Cortex of kidney (tissue), 1 donor: ENCODE results near the gene ZSWIM7.
"Not testable (repeated sequence)": the region's sequence is repeated elsewhere in the genome, so short reads cannot be mapped to it uniquely, and the experiment has no call there.

Experiments used
- DNase-seq: peaks from one replicate; lab custom pipeline; 2025; lab: John Stamatoyannopoulos, UW

Gene ZSWIM7

DNA sequence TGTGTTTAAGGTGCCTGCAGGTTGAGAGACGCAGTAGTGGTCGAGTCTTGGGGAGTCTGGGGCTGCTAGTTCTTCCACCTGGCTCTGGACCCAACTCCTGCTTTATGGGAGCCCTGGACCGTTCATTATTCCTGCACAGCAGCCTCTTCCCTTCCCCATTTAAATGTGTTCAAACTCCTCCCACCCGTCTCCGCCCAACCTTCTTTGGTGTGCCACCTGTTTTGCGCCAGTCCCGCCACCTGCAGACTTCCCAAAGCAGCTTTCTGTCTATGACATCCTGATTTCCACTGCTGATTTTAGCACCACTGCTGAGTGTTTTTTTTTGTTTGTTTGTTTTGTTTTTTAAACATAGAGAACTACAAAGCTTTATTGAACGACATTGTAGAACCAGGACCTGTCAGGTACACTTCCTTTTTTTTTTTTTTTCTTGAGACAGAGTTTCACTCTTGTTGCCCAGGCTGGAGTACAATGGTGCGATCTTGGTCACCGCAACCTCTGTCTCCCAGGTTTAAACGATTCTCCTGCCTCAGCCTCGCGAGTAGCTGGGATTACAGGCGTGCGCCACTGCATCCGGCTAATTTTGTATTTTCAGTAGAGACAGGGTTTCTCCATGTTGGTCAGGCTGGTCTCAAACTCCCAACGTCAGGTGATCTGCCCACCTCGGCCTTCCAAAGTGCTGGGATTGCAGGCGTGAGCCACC lies 41.7 kb downstream of the ZSWIM7 start:
- no peak for DNase-seq

DNA sequence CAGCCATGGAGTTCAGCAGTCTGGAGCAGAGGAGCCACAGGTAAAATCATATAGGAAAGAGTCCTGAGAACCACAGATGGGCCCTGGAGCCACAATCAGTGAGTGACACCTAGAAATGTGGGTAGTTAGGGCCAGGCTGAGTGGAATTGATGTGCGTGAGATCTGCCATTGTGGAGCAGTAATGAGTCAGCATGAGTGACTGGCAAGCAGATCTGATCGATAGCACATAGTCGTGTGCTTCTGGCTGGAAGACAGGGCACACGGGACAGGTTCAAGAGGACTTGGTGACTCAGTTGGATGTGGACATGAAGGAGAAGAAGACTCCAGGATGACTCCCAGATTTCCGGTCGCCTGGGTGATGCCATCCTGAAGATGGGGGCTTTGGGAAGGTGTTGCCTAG lies 42.3 kb downstream of the ZSWIM7 start:
- no peak for DNase-seq

DNA sequence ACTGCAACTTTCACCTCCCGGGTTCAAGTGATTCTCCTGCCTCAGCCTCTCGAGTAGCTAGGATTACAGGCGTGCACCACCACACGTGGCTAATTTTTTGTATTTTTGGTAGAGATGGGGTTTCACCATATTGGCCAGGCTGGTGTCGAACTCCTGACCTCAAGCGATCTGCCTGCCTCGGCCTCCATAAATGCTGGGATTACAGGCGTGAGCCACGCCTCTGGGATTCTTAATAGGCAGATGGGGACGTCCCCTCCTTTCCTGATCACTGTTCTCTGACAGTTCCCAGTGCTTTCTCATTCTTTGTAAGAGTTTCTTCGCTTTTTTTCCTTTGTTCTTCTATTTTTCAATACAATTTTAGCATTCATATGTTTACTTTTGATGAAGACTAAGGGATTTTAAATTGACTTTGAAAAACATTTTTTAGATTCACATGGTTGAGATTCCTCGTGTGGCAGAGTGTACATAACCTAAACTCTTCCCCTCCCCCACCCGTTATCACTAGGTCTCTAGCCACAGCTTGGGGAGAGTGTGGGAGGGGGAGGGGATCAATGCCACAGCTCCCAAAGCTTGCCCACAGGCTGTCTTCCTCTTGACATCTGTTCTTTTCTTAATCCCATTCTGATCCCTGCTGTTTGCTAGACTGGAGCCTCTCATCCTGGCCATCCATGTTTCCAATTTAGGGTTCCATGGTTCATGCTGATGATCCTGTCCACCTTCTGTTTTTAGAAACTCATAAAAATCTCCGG lies 43.5 kb downstream of the ZSWIM7 start:
- no peak for DNase-seq

DNA sequence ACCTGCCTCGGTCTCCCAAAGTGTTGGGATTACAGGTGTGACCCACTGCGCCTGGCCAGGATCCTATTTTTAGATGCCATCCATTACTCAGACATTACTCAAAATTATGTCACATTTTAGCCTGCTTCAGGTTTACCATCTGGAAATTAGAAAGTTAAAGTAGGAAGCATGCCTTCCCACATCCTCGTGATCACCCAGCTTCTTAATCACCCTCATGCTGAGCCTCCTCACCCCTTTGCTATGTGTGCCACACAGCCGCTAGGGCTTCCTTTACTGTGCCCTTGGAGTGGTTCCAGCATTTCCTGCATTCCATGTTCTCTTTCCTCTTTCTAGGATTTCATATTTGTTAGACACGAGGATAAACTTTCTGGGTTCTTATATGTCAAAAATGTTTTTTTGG lies 45.3 kb downstream of the ZSWIM7 start:
- DNase-seq, result no peak

DNA sequence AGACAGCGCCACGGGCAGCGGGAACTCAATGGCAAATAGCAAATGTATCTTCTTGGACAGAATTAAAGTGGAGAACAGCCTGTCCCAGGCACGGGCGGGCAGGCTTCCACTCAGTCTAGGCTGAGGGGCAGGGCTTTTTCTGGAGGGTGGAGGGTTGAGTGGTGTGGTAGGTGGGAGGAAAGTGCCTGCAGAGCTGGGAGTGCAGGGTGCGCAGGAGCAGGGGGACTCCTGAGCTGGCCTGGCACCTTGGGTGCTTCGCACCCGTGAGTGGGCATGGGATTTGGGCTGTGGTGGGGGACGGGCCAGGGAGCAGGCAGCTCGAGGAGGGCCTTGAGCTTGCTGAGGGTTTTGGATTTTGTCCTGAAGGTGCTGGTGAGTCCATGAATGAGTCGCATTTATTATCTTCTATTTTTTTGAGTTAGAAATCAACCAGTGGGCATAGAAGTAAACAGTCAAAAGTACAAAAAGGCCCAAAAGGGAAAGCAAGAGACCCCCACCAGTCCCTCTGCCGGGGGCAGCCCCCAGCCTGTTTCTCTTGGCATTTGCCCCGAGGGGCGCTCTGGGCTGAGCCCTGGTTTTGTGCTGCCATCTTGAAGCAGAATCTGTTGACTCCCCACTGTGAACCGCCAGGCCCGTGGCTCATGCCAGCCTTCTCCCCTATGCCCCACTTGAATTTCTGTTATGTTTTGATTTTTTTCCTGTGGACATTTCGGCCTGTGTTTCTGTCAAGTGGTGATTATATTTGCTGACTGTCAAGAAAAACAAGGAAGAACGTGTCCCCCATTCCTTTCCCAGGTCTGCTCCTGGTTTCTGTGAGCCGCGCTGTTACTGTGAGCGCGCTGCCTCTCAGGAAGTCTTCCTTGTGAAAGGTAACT lies 46.4 kb downstream of the ZSWIM7 start:
- DNase-seq, result no peak

DNA sequence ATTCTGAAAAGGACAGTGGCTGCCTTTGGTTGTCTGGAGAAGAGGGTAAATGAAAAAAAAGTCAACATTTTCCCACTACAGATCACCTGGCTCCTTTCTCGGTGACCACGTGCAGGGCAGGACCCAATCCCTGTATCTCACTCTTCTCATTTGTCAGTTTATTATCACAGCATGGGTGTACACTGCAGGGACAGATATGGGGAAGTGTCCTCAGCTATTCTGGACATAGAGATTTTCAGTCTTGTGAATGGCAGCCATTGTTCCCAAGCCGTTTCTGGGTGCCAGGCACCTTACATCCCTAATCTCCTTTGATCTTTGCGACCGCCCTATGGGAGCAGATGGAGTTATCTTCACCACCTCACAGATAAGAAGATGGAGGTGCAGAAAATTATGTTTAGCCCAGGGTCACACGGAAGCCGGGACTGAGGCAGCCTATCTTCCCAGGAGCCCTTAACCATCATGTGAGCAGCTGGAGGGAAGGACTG lies 47.4 kb downstream of the ZSWIM7 start:
- no peak for DNase-seq

DNA sequence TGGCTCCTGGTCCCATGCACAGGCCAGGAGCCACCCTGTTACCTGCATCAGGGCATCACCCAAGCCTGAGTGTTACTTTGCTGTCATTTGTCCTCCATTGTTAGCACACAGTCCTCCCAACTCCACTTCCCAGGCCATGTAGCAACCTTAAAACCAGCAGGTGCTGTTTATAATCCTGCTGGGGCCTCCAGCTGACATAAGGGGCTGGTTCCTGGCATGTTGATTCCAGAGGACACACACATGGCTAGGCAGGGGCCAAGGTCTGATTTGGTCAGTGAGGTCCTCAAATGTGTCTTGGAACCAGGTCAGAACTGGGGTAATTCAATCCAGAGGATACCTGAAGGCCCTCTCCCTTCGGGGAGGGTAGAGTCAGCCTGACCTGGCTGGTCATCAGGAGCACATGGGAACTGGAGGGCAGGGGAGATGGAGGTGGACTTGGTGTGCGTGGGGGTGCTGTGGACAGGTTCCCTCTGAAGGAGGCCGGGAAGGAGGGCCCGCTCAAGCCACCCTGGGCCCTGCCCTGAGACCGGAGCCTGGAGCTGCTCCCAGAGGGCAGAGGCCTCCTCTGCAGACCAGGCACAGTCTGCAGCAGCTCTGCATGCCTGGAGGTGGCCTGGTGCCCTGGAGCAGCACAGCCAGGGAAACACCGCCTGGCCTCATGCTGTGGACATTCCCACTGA lies 48.0 kb downstream of the ZSWIM7 start:
- DNase-seq, result no peak

DNA sequence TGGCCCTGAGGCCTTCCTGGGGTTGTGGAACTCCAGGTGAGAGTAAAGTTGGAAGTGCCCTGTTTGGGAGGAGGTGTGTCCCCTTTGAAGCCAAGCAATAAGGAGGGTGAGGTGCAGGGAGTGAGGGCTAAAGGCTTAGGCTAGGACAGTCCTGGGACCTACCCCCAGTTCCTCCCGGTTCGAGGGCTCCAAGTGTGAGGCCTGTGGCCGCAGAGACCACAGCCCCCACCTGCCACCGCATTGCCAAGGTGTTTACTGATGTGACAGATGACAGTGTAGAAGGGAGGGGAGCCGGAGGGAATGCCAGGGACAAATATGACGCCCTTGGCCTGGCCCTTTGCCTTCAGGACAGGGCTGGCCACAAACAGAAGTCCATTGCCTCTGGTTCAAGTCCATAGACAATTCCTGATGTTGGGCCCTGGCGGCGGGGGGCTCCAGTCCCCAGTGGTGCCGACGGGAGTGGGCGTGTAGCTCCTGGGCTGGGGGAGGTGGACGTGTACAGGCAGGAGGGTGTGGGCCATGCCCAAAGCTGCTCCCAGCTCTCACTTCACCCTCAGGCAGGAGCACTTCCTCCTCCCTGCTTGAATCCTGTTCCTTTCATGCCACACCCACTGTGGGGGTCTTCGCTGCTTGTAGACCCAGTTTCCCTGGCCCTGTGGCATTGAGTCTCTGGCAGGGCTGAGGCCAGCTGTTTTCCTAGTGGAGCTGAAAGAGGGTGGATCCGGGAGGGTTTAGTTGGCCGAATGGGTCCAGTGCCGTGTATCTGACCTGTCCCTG lies 51.3 kb downstream of the ZSWIM7 start:
- no peak for DNase-seq

DNA sequence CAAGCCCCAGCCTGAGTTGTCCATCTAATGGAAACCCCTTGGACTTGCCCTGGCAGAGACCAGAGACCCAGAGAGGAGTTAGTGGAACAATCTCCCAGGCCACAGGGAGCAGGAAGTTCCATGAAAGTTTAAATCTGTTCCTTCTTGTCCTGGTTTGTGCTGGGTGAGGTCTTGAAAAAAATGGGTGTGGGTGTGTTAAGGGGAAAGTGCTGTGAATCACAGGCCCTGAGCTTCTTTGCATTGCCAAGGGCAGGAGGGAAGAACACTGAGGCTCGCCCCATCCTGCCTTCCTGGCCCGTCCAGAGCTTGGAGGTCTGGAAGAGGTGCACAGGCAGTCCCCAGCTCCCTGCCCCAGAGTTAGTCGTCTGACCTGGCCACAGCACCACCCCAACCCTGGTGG lies 52.2 kb downstream of the ZSWIM7 start:
- DNase-seq, result no peak

DNA sequence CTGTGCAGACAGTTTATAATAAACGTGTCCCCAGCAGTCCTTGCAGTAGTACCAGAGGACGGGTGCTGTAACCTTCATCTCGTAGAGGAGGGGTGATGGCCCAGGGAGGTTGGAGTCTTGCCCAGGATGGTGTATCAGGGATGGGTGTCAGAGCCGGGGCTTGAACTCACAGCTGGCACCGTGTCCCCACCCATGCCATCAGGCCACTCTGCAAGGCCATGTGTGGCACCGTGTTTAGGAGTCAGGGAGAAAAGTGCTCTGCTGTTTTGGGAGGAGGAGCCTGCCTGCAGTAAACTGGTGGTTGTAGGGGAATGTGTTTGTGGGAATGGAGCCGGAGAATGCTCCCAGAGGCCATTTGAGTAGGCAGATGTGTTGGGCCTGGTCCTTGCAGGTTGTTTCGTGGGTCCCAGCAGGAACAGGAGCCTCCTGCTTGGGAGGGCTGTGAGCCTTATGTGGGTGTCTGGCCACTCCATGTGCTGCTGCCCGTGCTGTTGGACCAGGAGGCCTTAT lies 52.8 kb downstream of the ZSWIM7 start:
- DNase-seq, result no peak

DNA sequence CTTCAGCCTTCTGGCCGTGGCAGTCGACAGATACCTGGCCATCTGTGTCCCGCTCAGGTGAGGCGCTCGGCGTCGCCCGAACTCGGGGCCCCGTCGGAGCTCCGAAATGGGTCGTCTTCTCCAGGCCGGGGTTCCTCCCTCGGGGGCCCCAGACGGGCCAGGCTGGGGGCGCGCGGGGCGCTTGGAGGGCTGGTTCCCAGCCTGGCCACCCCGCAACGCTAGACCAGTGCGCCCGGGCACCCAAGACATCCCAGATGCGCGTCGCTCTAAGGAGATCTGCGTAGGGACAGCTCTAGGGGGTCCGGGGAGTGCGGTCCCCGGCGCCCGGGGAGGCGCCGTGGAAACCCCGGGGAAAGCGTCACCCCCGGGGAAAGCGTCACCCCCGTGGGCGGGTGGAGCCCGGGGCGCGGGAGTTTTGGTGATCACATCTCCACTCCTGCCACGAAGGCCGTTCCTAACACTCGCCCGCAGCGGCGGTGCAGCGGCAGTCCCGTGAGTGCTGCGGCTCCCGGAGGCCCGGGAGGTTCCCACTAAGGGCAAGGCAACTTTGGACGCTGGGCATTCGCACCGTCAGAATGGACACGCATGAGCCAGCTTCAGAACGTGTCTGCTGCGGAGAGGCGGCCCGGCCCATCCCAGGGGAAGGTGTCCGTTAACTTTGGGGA lies 53.8 kb downstream of the ZSWIM7 start:
- DNase-seq, result no peak

DNA sequence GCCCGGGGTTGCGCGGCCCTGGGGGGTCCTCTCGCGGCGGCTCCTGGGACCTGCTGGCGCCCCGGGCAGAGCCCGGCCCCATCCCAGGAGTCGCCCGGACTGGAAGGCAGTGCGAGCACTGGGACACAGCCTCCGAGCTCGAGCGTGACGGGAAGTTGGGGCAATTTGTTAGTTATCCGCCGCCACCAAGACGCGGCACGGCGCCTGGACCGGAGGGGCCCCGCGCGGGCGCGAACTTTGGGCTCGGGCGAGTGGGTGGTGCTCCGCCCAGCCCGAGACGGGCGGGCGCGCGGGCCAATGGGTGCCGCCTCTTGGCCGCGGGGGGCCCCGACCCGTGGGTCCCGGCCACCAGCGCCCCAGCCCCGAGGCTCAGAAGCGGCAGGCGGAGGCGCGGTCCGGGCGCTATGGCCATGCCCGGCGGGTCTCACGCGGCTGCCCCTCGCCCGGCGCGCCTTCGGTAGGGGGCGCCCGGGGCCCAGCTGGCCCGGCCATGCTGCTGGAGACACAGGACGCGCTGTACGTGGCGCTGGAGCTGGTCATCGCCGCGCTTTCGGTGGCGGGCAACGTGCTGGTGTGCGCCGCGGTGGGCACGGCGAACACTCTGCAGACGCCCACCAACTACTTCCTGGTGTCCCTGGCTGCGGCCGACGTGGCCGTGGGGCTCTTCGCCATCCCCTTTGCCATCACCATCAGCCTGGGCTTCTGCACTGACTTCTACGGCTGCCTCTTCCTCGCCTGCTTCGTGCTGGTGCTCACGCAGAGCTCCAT lies 54.6 kb downstream of the ZSWIM7 start, which contains the start of gene ADORA2B:
Gene ADORA2B (plus strand): TSS at position 372 of the 768 bp plus-strand sequence. CDS start 119 bp downstream, at position 491.
- no peak for DNase-seq

DNA sequence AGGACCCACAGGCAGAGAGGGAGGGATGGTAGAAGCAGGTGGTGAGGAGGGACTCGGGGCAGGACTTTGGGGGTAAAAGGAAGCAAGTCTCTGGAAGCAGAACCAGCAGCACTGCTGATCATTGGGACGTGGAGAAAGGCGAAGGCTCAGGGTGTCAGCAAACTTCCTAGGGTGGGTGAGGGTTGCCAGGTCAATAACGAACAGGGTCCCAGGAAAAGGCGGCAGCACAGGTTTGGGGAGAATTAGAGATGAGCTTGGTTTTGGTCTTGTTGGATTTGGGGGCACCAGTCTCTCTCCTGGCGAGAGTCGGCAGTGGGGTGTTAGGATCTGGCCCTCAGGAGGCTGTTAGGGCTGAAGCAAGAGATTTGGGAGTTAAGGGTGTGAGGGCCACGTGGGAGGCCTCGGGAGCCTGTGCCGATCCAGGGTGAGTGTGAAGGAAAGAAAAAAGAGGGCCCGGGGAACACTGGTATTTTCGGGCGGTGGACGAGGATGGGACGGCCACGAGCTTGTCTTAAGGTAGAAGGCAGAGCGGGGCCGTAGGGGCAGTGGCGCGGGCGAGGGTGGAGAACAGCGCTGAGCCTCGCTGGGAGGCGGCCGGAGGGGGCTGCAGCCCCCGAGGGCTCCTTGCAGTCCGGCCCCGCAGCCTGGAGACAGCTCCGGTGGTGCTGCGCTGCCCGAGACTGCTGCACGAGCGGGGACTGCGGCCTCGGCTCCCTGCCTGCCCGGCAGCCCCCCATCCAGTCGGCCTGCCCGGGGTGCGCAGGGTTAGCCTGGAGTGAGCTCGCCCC lies 55.3 kb downstream of the ZSWIM7 start:
- no peak for DNase-seq

DNA sequence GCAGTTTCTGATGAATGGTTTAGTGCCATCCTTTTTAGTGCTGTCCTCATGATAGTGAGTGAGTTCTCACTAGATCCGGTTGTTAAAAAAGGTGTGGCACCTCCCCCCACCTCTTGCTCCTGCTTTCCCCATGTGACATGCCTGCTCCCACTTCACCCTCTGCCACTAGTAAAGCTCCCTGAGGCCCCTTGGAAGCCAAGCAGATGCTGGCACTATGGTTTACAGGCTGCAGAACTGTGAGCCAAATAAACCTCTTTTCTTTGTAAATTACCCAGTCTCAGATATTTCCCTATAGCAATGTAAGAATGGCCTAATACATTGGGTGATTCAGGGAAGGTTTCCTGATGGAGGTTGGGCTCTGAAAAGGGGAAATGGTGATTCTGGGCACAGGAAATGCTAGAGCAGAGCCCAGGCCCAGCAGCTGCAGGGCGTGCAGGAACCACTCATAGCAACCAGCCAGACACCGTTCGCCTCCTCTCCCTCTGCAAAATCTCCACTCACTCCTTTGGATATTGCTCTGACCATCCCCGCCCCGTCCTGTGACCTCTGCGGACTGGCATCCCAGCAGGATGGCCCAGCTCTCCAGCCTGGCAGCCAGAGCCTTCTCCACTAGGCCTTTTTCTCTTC lies 57.2 kb downstream of the ZSWIM7 start:
- DNase-seq, result no peak

DNA sequence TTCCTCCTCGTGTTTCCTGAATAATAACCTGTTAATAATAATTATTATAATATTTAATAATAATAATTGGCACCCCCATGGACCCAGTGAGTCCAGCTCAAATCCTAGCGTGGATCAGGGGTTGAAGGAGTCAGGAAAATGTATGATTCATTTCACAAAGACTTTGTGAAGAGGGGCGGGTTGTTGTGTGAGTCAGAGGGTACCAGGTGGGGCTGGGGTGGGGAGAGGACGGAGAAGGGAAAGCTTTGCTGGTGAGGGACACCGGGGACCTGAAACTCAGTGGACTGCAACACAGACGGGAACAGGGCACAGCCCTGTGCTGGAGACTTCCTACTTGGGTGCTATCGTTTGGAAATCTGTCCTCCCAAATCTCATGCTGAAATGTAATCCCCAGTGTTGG lies 57.7 kb downstream of the ZSWIM7 start:
- no peak for DNase-seq

DNA sequence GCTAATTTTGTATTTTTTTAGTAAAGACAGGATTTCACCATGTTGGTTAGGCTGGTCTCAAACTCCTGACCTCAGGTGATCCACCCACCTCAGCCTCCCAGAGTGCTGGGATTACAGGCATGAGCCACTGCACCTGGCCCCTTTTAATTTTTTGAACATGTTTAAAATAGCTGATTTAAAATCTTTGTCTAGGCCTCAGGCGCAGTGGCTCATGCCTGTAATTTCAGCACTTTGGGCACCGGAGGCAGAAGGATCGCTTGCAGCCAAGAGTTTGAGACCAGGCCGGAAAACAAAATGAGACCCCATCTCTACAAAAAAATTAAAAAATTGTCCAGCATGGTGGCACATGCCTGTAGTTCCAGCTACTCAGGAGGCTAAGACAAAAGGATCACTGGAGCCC lies 63.0 kb downstream of the ZSWIM7 start:
- not testable (repeated sequence) for DNase-seq

DNA sequence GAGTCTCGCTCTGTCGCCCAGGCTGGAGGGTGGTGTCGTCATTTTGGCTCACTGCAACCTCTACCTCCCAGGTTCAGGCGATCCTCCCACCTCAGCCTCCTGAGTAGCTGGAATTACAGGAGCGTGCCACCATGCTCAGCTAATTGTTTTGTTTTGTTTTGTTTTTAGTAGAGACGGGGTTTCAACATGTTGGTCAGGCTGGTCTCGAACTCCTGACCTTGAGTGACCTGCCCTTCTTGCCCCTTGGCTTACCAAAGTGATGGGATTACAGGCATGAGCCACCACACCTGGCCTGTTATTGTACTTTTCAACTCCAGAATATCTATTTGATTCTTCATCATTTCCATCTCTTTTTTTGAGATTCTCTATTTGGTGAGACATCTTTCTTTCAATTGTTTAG lies 63.6 kb downstream of the ZSWIM7 start:
- DNase-seq, result no peak

DNA sequence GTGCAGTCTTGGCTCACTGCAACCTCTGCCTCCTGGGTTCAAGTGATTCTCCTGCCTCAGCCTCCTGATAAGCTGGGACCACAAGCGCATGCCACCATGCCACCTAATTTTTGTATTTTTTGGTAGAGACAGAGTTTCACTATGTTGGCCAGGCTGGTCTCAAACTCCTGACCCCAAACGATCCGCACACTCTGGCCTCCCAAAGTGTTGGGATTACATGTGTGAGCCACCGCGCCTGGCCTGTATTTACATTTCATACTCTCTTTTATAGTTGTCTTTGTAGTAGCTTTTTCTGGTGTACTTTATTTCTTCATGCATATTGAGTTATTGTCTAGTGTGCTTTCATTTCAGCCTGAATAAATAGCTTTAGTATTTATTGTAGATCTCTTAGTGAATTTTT lies 64.6 kb downstream of the ZSWIM7 start:
- no peak for DNase-seq
